GM19452 (cell line): ENCODE results near the gene WDR20.
"Not testable (repeated sequence)": the region's sequence is repeated elsewhere in the genome, so short reads cannot be mapped to it uniquely, and the experiment has no call there.

ENCODE experiments used
- ATAC-seq: cut with Tn5 transposase; IDR thresholded peaks from one replicate; pipeline ENCODE4 v1.9.1; 2021; ENCODE audit not compliant: unreplicated experiment

WDR20 gene

GRCh38 chr14:102233081-102233480 lies 93.4 kb downstream of the WDR20 start:
- ATAC-seq = no peak

GRCh38 chr14:102234331-102235264 lies 94.9 kb downstream of the WDR20 start:
- ATAC-seq = no peak

GRCh38 chr14:102235275-102235897 lies 95.7 kb downstream of the WDR20 start:
- ATAC-seq = no peak

- ATAC-seq = no peak
Measured at GRCh38 chr14:102236026-102236425, 96.3 kb downstream of the WDR20 start.

- ATAC-seq = no peak
Measured at GRCh38 chr14:102238131-102238530, 98.4 kb downstream of the WDR20 start.

GRCh38 chr14:102238766-102239165 lies 99.1 kb downstream of the WDR20 start:
- ATAC-seq = no peak

- ATAC-seq = no peak
Measured at GRCh38 chr14:102239231-102239630, 99.5 kb downstream of the WDR20 start.

GRCh38 chr14:102240481-102240880 lies 100.8 kb downstream of the WDR20 start:
- ATAC-seq = not testable (repeated sequence)

GRCh38 chr14:102241147-102241546 lies 101.5 kb downstream of the WDR20 start:
- no peak for ATAC-seq

- not testable (repeated sequence) for ATAC-seq
Measured at GRCh38 chr14:102243795-102244194, 104.1 kb downstream of the WDR20 start.

GRCh38 chr14:102246071-102246470 lies 106.4 kb downstream of the WDR20 start:
- no peak for ATAC-seq

GRCh38 chr14:102248121-102248520 lies 108.4 kb downstream of the WDR20 start:
- ATAC-seq = no peak

- no peak for ATAC-seq
Measured at GRCh38 chr14:102249041-102249440, 109.3 kb downstream of the WDR20 start.

GRCh38 chr14:102249981-102250380 lies 110.3 kb downstream of the WDR20 start:
- no peak for ATAC-seq

GRCh38 chr14:102250636-102251035 lies 110.9 kb downstream of the WDR20 start:
- ATAC-seq = no peak

GRCh38 chr14:102251161-102251560 lies 111.5 kb downstream of the WDR20 start:
- ATAC-seq = no peak

GRCh38 chr14:102252834-102253801 lies 113.4 kb downstream of the WDR20 start:
- no peak for ATAC-seq

- no peak for ATAC-seq
Measured at GRCh38 chr14:102255401-102256190, 115.9 kb downstream of the WDR20 start.

- no peak for ATAC-seq
Measured at GRCh38 chr14:102256716-102257115, 117.0 kb downstream of the WDR20 start.

GRCh38 chr14:102258136-102258535 lies 118.4 kb downstream of the WDR20 start:
- no peak for ATAC-seq
